Measurements from ENCODE around the gene TBC1D19.
"Not testable (repeated sequence)": the region's sequence is repeated elsewhere in the genome, so short reads cannot be mapped to it uniquely, and the experiment has no call there.

The TBC1D19 gene

GRCh38 chr4:26687728-26688127 lies 103.8 kb downstream of the TBC1D19 start:
- no peak for DNase-seq

GRCh38 chr4:26690506-26690905 lies 106.6 kb downstream of the TBC1D19 start:
- no peak for DNase-seq

- DNase-seq = no peak
Measured at GRCh38 chr4:26692014-26692726, 108.3 kb downstream of the TBC1D19 start.

- DNase-seq = not testable (repeated sequence)
Measured at GRCh38 chr4:26694131-26694530, 110.2 kb downstream of the TBC1D19 start.

- DNase-seq = no peak
Measured at GRCh38 chr4:26700110-26700509, 116.2 kb downstream of the TBC1D19 start.

GRCh38 chr4:26701095-26701494 lies 117.2 kb downstream of the TBC1D19 start:
- no peak for DNase-seq

- DNase-seq = no peak
Measured at GRCh38 chr4:26701786-26702227, 117.9 kb downstream of the TBC1D19 start.

GRCh38 chr4:26707342-26707741 lies 123.5 kb downstream of the TBC1D19 start:
- DNase-seq = no peak

GRCh38 chr4:26709246-26709645 lies 125.4 kb downstream of the TBC1D19 start:
- DNase-seq = no peak

GRCh38 chr4:26713563-26714151 lies 129.8 kb downstream of the TBC1D19 start:
- no peak for DNase-seq

GRCh38 chr4:26715636-26716242 lies 131.9 kb downstream of the TBC1D19 start:
- no peak for DNase-seq

- no peak for DNase-seq
Measured at GRCh38 chr4:26717332-26717731, 133.4 kb downstream of the TBC1D19 start.

GRCh38 chr4:26719954-26720552 lies 136.2 kb downstream of the TBC1D19 start:
- no peak for DNase-seq

GRCh38 chr4:26721685-26722084 lies 137.8 kb downstream of the TBC1D19 start:
- no peak for DNase-seq

GRCh38 chr4:26723216-26723615 lies 139.3 kb downstream of the TBC1D19 start:
- DNase-seq = no peak

- DNase-seq = no peak
Measured at GRCh38 chr4:26724534-26724933, 140.7 kb downstream of the TBC1D19 start.

GRCh38 chr4:26726655-26727387 lies 142.9 kb downstream of the TBC1D19 start:
- DNase-seq = no peak

- no peak for DNase-seq
Measured at GRCh38 chr4:26727844-26728243, 144.0 kb downstream of the TBC1D19 start.

- DNase-seq = no peak
Measured at GRCh38 chr4:26729027-26729426, 145.1 kb downstream of the TBC1D19 start.

- no peak for DNase-seq
Measured at GRCh38 chr4:26729547-26729946, 145.7 kb downstream of the TBC1D19 start.

GRCh38 chr4:26731351-26732035 lies 147.6 kb downstream of the TBC1D19 start:
- no peak for DNase-seq

GRCh38 chr4:26732356-26732755 lies 148.5 kb downstream of the TBC1D19 start:
- no peak for DNase-seq

GRCh38 chr4:26736621-26737020 lies 152.7 kb downstream of the TBC1D19 start:
- no peak for DNase-seq
